GM12878 (cell line): Measurements from ENCODE around the gene IFNL1.

Source experiments
- MXI1 ChIP-seq: fragments of 150-350 bp; IDR thresholded peaks from 2 replicates; pipeline ENCODE4 v1.6.1; 2011; ENCODE audit warnings: low read depth, mild to moderate bottlenecking, inconsistent platforms, low read length, improper control_type of control experiment
- NBN ChIP-seq: fragments of 450-650 bp; IDR thresholded peaks from 2 replicates; pipeline ENCODE4 v1.6.1; 2016
- POLR2AphosphoS5 ChIP-seq: IDR thresholded peaks from 2 replicates; pipeline ENCODE4 v1.6.1; 2011; ENCODE audit warnings: mild to moderate bottlenecking, low read length, inconsistent platforms
- RAD21 ChIP-seq: IDR thresholded peaks from 2 replicates; pipeline ENCODE4 v1.6.1; 2011; ENCODE audit warnings: mild to moderate bottlenecking, low read depth, low read length, moderate library complexity; ENCODE audit not compliant: insufficient read depth
- RFX5 ChIP-seq: IDR thresholded peaks from 2 replicates; pipeline ENCODE4 v1.6.1; 2011; ENCODE audit warnings: low read depth, low read length, improper control_type of control experiment
- TF ChIP-seq, protein P1 (sequence below): IDR thresholded peaks from 2 replicates; pipeline ENCODE4 v1.6.1; 2012; ENCODE audit warnings: mild to moderate bottlenecking, low read depth, low read length
- TF ChIP-seq, protein P2 (sequence below), 3 experiments: IDR thresholded peaks in 2 of 3; conservative IDR thresholded peaks in 1 of 3; 2 replicates each; pipeline ENCODE4 v1.5.1; 2011; ENCODE audit warnings: low read depth in 3 of 3, low read length in 3 of 3, mild to moderate bottlenecking in 3 of 3, control low read depth in 2 of 3, moderate library complexity in 2 of 3, inconsistent platforms in 1 of 3, mixed read lengths in 1 of 3; ENCODE audit not compliant: control insufficient read depth in 2 of 3, insufficient read depth in 1 of 3; ENCODE audit errors: extremely low read depth in 1 of 3
- TF ChIP-seq, protein P3 (sequence below): IDR thresholded peaks from 2 replicates; pipeline ENCODE4 v1.6.1; 2012; ENCODE audit warnings: low read depth, low read length, improper control_type of control experiment
- TF ChIP-seq, protein P4 (sequence below): fragments of 450-650 bp; formaldehyde crosslinking; IDR thresholded peaks from 2 replicates; pipeline ENCODE4 v1.4.0; 2020; ENCODE audit warnings: mild to moderate bottlenecking, moderate library complexity
- TF ChIP-seq, protein P5 (sequence below): IDR thresholded peaks from 2 replicates; pipeline ENCODE4 v1.6.1; 2012; ENCODE audit warnings: low read depth, low read length, improper control_type of control experiment

DNA sequence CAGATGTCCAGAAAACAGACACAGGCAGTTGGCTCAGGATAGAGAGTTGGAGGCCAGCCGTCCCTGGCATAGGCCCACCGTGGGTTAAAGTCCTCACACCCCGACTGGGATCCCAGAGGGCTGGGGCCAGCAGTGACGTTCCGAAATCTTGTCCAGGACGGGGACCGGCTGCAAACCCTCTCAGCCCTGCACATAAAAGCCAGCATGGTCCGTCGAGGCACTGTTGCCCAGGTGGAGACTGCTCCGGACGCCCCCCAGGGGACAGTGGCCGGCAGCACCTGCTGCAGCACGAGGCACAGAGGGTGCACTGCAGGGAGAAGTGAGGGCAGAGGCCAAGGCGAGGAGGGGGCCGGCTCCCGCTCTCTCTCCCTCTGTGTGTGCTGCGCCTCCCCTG lies 32.3 kb upstream of the IFNL1 start:
- TF ChIP-seq, protein P1, sequence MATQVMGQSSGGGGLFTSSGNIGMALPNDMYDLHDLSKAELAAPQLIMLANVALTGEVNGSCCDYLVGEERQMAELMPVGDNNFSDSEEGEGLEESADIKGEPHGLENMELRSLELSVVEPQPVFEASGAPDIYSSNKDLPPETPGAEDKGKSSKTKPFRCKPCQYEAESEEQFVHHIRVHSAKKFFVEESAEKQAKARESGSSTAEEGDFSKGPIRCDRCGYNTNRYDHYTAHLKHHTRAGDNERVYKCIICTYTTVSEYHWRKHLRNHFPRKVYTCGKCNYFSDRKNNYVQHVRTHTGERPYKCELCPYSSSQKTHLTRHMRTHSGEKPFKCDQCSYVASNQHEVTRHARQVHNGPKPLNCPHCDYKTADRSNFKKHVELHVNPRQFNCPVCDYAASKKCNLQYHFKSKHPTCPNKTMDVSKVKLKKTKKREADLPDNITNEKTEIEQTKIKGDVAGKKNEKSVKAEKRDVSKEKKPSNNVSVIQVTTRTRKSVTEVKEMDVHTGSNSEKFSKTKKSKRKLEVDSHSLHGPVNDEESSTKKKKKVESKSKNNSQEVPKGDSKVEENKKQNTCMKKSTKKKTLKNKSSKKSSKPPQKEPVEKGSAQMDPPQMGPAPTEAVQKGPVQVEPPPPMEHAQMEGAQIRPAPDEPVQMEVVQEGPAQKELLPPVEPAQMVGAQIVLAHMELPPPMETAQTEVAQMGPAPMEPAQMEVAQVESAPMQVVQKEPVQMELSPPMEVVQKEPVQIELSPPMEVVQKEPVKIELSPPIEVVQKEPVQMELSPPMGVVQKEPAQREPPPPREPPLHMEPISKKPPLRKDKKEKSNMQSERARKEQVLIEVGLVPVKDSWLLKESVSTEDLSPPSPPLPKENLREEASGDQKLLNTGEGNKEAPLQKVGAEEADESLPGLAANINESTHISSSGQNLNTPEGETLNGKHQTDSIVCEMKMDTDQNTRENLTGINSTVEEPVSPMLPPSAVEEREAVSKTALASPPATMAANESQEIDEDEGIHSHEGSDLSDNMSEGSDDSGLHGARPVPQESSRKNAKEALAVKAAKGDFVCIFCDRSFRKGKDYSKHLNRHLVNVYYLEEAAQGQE: no peak
- TF ChIP-seq POLR2AphosphoS5: no peak
- TF ChIP-seq, protein P2, sequence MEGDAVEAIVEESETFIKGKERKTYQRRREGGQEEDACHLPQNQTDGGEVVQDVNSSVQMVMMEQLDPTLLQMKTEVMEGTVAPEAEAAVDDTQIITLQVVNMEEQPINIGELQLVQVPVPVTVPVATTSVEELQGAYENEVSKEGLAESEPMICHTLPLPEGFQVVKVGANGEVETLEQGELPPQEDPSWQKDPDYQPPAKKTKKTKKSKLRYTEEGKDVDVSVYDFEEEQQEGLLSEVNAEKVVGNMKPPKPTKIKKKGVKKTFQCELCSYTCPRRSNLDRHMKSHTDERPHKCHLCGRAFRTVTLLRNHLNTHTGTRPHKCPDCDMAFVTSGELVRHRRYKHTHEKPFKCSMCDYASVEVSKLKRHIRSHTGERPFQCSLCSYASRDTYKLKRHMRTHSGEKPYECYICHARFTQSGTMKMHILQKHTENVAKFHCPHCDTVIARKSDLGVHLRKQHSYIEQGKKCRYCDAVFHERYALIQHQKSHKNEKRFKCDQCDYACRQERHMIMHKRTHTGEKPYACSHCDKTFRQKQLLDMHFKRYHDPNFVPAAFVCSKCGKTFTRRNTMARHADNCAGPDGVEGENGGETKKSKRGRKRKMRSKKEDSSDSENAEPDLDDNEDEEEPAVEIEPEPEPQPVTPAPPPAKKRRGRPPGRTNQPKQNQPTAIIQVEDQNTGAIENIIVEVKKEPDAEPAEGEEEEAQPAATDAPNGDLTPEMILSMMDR (IDR thresholded peaks at IDR 0.05 in 2 of 3, conservative IDR thresholded peaks at IDR 0.05 in 1 of 3; ENCODE audit: control insufficient read depth in 2 of 3, extremely low read depth in 1 of 3, insufficient read depth in 1 of 3, low read depth in 3 of 3, low read length in 3 of 3): no peak
- TF ChIP-seq, protein P3, sequence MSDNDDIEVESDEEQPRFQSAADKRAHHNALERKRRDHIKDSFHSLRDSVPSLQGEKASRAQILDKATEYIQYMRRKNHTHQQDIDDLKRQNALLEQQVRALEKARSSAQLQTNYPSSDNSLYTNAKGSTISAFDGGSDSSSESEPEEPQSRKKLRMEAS: no peak
- TF ChIP-seq MXI1: no peak
- no peak for TF ChIP-seq RAD21
- no peak for TF ChIP-seq RFX5
- TF ChIP-seq, protein P4, sequence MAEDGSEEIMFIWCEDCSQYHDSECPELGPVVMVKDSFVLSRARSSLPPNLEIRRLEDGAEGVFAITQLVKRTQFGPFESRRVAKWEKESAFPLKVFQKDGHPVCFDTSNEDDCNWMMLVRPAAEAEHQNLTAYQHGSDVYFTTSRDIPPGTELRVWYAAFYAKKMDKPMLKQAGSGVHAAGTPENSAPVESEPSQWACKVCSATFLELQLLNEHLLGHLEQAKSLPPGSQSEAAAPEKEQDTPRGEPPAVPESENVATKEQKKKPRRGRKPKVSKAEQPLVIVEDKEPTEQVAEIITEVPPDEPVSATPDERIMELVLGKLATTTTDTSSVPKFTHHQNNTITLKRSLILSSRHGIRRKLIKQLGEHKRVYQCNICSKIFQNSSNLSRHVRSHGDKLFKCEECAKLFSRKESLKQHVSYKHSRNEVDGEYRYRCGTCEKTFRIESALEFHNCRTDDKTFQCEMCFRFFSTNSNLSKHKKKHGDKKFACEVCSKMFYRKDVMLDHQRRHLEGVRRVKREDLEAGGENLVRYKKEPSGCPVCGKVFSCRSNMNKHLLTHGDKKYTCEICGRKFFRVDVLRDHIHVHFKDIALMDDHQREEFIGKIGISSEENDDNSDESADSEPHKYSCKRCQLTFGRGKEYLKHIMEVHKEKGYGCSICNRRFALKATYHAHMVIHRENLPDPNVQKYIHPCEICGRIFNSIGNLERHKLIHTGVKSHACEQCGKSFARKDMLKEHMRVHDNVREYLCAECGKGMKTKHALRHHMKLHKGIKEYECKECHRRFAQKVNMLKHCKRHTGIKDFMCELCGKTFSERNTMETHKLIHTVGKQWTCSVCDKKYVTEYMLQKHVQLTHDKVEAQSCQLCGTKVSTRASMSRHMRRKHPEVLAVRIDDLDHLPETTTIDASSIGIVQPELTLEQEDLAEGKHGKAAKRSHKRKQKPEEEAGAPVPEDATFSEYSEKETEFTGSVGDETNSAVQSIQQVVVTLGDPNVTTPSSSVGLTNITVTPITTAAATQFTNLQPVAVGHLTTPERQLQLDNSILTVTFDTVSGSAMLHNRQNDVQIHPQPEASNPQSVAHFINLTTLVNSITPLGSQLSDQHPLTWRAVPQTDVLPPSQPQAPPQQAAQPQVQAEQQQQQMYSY (CRISPR knock-in tag): no peak
- no peak for TF ChIP-seq NBN
- TF ChIP-seq, protein P5, sequence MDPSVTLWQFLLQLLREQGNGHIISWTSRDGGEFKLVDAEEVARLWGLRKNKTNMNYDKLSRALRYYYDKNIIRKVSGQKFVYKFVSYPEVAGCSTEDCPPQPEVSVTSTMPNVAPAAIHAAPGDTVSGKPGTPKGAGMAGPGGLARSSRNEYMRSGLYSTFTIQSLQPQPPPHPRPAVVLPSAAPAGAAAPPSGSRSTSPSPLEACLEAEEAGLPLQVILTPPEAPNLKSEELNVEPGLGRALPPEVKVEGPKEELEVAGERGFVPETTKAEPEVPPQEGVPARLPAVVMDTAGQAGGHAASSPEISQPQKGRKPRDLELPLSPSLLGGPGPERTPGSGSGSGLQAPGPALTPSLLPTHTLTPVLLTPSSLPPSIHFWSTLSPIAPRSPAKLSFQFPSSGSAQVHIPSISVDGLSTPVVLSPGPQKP: no peak
